Fibroblast of pulmonary artery (primary cell): ENCODE measurements around the gene ADAMTS13.

Experiments
- DNase-seq: peaks from one replicate; pipeline ENCODE4 v3.0.0-alpha.2; 2010; ENCODE audit warnings: low read depth
- H3K4me3 ChIP-seq: replicated peaks from 2 replicates; pipeline ENCODE4 v1.5.1; 2011; ENCODE audit warnings: low read depth, mild to moderate bottlenecking, control low read depth, low read length, moderate library complexity
- CTCF ChIP-seq: IDR thresholded peaks from 2 replicates; pipeline ENCODE4 v1.5.1; 2011; ENCODE audit warnings: mild to moderate bottlenecking, control low read depth, low read length, inconsistent platforms; ENCODE audit errors: missing control alignments

The ADAMTS13 gene

GRCh38 chr9:133494636-133495326 lies 72.6 kb downstream of the ADAMTS13 start:
- TF ChIP-seq CTCF: no peak
- no peak for DNase-seq
- H3K4me3 ChIP-seq: no peak overlapping the region

DNA sequence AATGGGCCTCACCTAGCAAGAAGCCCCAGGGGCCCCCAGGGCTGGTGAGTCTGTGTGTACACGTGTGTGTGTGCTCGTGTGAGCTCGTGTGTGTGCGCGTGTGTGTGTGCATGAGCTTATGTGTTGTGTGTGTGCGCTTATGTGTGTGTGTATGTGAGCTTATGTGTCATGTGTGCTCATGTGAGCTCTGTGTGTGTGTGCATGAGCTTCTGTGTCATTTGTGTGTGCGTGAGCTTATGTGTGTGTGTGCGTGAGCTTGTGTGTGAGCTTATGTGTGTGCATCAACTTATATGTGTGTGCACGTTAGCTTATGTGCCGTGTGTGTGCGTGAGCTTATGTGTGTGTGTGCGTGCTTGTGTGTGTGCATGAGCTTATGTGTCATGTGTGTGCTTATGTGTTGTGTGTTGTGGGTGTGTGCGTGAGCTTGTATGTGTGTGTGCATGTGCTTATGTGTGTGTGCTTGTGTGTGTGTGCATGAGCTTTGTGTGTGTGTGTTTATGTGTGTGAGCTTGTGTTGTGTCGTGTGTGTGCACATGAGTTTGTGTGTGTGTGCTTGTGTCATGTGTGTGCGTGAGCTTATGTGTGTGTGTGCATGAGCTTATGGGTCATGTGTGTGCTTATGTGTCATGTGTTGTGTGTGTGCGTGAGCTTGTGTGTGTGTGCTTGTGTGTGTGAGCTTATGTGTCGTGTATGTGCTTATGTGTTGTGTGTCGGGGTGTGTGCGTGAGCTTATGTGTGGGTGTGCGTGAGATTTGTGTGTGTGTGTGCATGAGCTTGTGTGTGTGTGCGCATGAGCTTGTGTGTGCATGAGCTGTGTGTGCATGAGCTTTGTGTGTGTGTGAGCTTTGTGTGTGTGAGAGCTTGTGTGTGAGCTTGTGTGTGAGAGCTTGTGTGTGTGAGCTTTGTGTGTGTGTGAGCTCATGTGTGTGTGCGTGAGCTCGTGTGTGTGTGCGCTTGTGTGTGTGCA lies 73.4 kb downstream of the ADAMTS13 start:
- TF ChIP-seq CTCF: no peak
- DNase-seq: no peak
- no peak overlapping the region for H3K4me3 ChIP-seq

GRCh38 chr9:133496861-133497842 lies 75.0 kb downstream of the ADAMTS13 start:
- no peak for TF ChIP-seq CTCF
- H3K4me3 ChIP-seq: no peak overlapping the region
- DNase-seq: no peak

- no peak overlapping the region for H3K4me3 ChIP-seq
- peak; percentile 19 for TF ChIP-seq CTCF
- DNase-seq: no peak
Observed at GRCh38 chr9:133499132-133499891, 77.1 kb downstream of the ADAMTS13 start.

DNA sequence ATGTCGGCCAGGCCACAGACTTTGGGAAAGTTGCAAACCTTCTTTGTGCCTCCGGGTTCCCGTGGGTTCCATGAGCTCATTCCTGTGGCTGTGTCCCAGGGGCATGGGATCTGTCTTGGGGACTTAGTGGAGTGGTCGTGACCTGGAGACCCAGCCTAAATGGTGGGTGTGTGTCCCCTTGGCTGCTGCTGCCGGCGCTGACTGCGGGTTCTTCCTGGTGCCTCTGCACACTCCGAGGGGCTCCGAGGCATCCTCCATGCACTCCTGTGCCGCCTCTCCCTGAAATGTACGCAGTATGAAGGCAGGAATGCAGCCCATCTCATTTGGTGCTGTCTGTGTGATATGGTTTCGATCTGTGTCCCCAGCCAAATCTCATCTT lies 77.7 kb downstream of the ADAMTS13 start:
- DNase-seq: no peak
- H3K4me3 ChIP-seq: no peak overlapping the region
- TF ChIP-seq CTCF: no peak

GRCh38 chr9:133502112-133502511 lies 79.9 kb downstream of the ADAMTS13 start:
- no peak for TF ChIP-seq CTCF
- no peak for DNase-seq
- no peak overlapping the region for H3K4me3 ChIP-seq
